GM03348 (cell line): Measurements from ENCODE around the gene PDK1.
"Not testable (repeated sequence)": the region's sequence is repeated elsewhere in the genome, so short reads cannot be mapped to it uniquely, and the experiment has no call there.

Source experiments
- DNase-seq: peaks from one replicate; pipeline ENCODE4 v3.0.0; 2012; ENCODE audit warnings: low spot score

The PDK1 gene

DNA sequence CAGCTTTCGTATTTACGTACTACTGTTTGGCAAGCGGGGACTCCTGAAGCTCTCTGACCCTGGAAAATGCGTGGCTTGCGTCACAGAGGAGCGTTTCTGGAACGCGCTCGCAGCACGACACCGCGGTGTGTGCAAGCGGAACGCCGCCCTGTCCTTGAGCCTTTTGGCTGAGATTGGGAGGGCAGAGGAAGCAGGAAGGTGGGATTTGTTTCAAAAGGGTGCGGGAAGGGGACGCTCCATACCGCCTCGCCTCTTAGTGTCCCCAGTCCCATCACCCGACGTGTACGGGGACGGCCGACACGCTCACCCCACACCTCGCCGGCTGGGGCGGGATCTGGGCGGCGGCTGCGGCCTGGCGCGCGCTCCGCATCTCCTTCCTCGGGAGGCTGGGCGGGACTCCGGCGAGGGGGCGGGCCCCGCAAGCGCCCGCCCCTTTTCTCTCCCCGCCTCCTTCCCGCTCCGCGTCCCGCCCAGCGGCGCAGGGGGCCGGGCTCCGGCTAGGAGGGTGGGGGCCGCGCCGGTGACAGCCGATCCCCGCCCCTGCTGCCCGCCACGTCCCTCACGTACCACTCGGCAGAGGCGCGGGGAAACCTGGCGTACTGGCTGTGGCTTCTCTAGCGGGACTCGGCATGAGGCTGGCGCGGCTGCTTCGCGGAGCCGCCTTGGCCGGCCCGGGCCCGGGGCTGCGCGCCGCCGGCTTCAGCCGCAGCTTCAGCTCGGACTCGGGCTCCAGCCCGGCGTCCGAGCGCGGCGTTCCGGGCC is at the start of gene PDK1:
Gene PDK1 (plus strand): TSS at position 569 of the 762 bp plus-strand sequence. CDS start 61 bp downstream, at position 630.
- peak; percentile 99 for DNase-seq

DNA sequence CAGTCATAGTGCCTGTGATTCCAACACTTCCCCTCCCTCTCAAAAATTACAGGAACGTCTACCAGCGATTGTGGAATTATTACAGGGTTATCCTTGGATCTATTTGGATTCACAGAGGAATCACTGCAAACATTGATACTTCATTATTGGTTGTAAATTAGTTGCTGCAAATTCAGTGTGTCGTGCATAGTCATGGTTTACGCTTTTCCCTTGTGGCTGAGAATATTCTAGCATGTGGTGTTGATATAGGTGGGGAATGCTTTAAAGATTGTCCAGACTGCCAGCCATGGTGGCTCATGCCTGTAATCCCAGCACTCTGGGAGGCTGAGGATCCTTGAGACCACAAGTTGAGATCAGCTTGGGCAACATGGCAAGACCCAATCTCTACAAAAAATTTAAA is 48.7 kb upstream of the PDK1 start:
- no peak for DNase-seq

DNA sequence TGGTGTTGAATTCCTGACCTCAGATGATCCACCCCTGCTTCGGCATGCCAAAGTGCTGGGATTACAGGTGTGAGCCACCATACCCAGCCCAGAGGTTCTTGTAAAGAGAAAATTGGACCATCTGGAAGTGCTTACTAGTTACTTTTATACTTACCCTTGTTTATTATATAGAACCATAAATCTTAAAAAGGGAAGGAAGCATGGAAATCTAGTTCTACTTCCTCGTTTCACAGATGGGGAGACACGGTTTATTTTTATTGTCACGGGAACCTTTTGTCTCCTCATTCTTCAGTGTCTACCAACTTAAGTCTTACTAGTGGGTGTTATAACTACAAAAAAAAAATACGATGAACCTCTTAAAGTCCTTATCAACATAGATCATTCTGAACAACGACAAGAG is 45.8 kb upstream of the PDK1 start:
- DNase-seq, result no peak

- no peak for DNase-seq
Observed at GRCh38 chr2:172510548-172510947, 45.3 kb upstream of the PDK1 start.

- no peak for DNase-seq
Observed at GRCh38 chr2:172512810-172513523, 42.9 kb upstream of the PDK1 start.

GRCh38 chr2:172513524-172513900 is 42.4 kb upstream of the PDK1 start:
- no peak for DNase-seq

DNA sequence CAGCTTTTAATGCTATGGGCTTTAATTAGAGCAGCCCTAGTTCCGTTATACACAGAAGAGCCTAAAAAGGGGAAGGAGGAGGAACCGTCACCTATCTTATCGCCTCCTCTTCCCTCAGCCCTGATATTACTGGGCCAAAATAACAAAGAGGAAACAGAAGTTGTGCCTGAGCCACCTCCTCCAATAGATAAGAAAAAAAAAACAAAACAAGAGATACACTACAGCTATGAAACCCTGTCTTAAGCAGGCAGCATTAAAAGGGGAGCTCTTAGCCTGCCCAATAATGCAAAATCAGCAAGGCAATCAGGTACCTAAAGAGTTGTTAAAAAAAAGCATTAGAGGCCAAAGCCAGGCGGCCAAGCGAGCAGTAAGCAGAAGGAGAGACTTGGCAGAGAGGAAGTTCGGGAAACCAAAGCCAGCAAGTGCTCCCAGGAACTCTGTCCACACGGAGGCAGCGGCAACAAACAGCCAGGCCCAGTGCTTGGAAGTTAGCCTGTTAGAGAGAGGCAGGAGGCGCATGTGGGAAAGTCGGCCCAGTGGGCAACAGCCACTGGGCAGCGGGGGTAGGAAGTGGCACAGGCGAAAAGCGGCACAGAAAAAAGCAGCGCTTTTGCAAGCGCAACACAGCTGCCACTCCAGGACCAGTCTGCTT is 41.8 kb upstream of the PDK1 start:
- no peak for DNase-seq

GRCh38 chr2:172516299-172516698 is 39.6 kb upstream of the PDK1 start:
- no peak for DNase-seq

- no peak for DNase-seq
Observed at GRCh38 chr2:172518995-172519394, 36.9 kb upstream of the PDK1 start.

DNA sequence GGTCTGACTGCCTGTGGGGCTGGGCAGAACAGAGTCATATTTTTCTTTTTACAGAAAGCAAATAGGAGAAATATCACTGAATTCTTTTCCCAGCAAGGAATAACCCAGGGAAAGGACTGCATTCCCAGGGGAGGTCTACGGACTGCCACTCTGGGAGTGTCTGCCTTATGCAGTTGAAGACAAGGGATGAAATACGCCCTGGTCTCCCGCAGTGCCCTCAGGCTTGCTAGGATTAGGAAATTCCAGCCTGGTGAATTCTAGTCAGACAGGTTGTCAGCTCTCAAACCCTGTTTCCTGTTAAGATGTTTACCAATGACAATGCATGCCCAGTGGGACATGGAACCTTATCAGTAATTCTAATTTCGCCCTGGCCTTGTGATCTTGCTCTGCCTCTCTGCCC is 30.3 kb upstream of the PDK1 start:
- DNase-seq, result no peak

DNA sequence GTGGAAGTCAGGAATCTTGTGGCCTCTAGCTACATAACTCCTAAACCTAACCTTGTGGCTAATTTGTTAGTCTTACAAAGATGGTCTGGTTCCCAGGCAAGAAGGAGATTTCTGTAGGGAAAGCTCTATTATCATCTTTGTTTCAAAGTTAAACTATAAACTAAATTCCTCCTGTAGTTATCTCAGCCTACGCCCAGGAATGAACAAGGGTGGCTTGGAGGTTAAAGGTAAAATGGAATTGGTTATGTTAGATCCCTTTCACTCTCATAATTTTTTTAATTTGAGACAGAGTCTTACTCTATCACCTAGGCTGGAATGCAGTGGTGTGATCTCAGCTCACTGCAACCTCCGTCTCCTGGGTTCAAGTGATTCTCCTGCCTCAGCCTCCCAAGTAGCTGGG is 24.6 kb upstream of the PDK1 start:
- no peak for DNase-seq

DNA sequence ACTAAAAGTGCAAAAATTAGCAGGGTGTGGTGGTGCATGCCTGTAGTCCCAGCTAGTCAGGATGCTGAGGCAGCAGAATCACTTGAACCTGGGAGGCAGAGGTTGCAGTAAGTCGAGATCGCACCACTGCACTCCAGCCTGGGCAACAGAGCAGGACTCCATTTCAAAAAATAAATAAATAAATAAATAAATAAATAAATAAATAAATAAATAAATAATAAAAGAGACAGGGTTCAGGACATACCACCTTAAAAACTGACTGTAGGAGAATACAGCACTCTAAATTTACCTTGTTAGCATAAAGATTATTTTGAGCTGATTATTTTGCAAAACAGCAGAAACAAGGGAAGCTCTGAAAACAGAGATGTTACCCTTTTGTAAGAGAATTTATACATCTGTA is 23.4 kb upstream of the PDK1 start:
- not testable (repeated sequence) for DNase-seq

DNA sequence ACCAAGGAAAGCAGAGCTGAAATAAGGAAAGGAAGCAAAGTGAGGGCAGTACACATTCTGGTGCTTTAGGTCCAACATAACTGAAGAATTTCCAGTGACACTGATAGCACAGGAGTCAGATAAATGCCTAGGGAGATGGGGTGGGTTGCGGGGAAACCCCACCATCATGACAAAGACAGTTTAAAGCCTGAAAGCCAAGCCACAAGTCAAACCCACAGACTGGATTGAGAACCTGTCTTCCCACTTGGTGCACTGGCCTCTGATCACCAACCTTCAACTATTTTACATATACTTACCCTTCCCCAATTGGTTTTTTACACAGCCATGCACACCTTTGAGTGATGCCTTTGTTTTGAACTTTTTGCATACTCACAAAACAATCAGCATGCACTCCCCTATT is 22.2 kb upstream of the PDK1 start:
- DNase-seq, result no peak

GRCh38 chr2:172535119-172535518 is 20.8 kb upstream of the PDK1 start:
- DNase-seq, result no peak

DNA sequence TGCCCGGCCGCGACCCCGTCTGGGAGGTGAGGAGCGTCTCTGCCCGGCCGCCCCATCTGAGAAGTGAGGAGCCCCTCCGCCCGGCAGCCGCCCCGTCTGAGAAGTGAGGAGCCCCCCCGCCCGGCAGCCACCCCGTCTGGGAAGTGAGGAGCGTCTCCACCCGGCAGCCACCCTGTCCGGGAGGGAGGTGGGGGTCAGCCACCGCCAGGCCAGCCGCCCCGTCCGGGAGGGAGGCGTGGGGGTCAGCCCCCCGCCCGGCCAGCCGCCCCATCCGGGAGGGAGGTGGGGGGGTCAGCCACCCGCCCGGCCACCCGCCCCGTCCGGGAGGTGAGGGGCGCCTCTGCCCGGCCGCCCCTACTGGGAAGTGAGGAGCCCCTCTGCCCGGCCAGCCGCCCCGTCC is 18.0 kb upstream of the PDK1 start:
- DNase-seq, result not testable (repeated sequence)

GRCh38 chr2:172539767-172540166 is 16.1 kb upstream of the PDK1 start:
- DNase-seq, result no peak

GRCh38 chr2:172540421-172540820 is 15.5 kb upstream of the PDK1 start:
- no peak for DNase-seq

DNA sequence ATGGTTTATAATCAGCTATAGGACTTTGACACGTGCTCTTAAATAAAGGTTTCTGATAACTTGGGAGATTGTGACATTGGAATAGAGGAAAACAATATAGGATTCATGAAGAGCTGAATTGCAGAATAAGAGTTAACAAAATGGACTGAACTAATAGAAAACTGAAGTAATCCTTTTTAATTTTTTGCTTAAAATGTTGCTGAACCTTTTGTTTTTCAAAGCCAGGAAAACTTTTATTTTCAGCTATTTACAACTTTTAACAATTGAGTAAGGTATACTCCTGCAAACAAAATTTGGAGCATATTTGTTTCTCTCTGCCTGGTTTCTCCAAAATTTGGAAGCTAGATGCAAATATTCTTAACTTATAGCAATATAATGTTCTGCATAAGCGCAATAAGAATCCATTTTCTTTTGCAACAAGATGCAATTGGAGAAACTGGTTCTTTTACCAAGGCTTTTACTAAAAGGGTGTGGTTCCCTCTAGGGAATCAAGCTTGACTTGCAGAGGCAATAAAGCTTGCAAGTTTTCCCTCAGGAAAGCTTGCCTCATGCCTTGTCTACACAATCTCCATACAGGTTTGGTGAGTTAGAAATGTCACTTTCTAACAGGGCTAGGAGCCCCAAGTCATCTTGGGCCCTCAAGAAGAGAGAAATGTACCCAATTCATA is 10.3 kb upstream of the PDK1 start:
- no peak for DNase-seq

GRCh38 chr2:172549131-172549530 is 6.8 kb upstream of the PDK1 start:
- no peak for DNase-seq

DNA sequence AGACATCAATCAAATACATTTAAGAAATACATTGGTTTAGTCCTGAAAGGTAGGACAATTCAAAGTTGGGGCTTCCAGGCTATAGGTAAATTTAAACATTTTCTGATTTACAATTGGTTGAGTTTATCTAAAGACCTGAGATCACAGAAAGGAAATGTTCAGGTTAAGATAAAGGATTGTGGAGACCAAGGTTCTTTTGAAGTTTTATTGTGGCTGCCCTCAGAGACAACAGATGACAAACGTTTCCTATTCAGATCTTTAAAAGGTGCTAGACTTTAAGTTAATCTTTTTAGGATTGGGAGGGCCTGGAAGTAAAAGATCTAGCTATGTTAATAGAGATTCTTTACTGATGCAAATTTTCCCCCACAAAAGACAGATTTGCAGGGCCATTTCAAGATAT is 6.1 kb upstream of the PDK1 start:
- not testable (repeated sequence) for DNase-seq

- DNase-seq, result no peak
Observed at GRCh38 chr2:172550419-172550818, 5.5 kb upstream of the PDK1 start.

GRCh38 chr2:172551271-172551670 is 4.6 kb upstream of the PDK1 start:
- no peak for DNase-seq
